OCI-LY3 (cell line): ENCODE data around the gene CECR2.

Source experiments
- H2AFZ ChIP-seq: fragments of 200-600, 300-600 bp; shearing (Covaris generic); 2 replicates; pipeline ENCODE4 v1.6.0; 2014; ENCODE audit warnings: antibody characterized with exemption, low read depth, low read length
- H3K27ac ChIP-seq: fragments of 200-600, 300-600 bp; sonication (generic); 2 replicates; pipeline ENCODE4 v1.5.1; 2014; ENCODE audit warnings: mild to moderate bottlenecking, low read length, moderate library complexity, mixed read lengths
- H3K27me3 ChIP-seq: fragments of 200-600, 300-600 bp; sonication (generic); 2 replicates; pipeline ENCODE4 v1.6.1; 2014; ENCODE audit warnings: low read depth, low read length, mixed read lengths
- H3K36me3 ChIP-seq: fragments of 200-600, 300-600 bp; sonication (generic); replicated peaks from 2 replicates; pipeline ENCODE3; 2014; ENCODE audit warnings: low read depth, low read length, mixed read lengths
- H3K4me1 ChIP-seq: fragments of 300-600, 200-600 bp; sonication (generic); 2 replicates; pipeline ENCODE4 v1.6.1; 2014; ENCODE audit warnings: low read length, mixed read lengths
- H3K4me2 ChIP-seq: fragments of 200-600, 300-600 bp; sonication (generic); 2 replicates; pipeline ENCODE4 v1.6.1; 2014; ENCODE audit warnings: low read length, mixed read lengths
- H3K4me3 ChIP-seq: fragments of 300-600, 200-600 bp; sonication (generic); 2 replicates; pipeline ENCODE4 v1.5.1; 2014; ENCODE audit warnings: antibody characterized with exemption, mild to moderate bottlenecking, low read length, moderate library complexity
- H3K79me2 ChIP-seq: fragments of 300-600, 200-600 bp; shearing (Covaris generic); 2 replicates; pipeline ENCODE4 v1.6.1; 2014; ENCODE audit warnings: mild to moderate bottlenecking, low read length, mixed read lengths
- H3K9ac ChIP-seq: fragments of 300-600, 200-600 bp; shearing (Covaris generic); 2 replicates; pipeline ENCODE4 v1.6.0; 2014; ENCODE audit warnings: mild to moderate bottlenecking, low read length, moderate library complexity
- H3K9me3 ChIP-seq: fragments of 200-600, 300-600 bp; shearing (Covaris generic); 2 replicates; pipeline ENCODE4 v1.6.1; 2014; ENCODE audit warnings: low read length, mixed read lengths; ENCODE audit not compliant: insufficient read depth
- H4K20me1 ChIP-seq: fragments of 200-600, 300-600 bp; sonication (generic); 2 replicates; pipeline ENCODE4 v1.6.1; 2016; ENCODE audit warnings: low read length, mixed read lengths; ENCODE audit not compliant: insufficient read depth
- CTCF ChIP-seq: fragments of 200-600, 300-600 bp; sonication (generic); IDR thresholded peaks from 2 replicates; pipeline ENCODE4 v1.5.1; 2014; ENCODE audit warnings: antibody characterized with exemption, low read length, low read depth
- EZH2phosphoT487 ChIP-seq: fragments of 200-600 bp; shearing (Covaris generic); IDR thresholded peaks from 2 replicates; pipeline ENCODE4 v1.6.1; 2018; ENCODE audit warnings: antibody characterized with exemption, mixed run types, low read depth

CECR2 gene

GRCh38 chr22:17542452-17542851 is 173.2 kb downstream of the CECR2 start:
- Histone ChIP-seq H3K27ac (no peak overlapping the region), H3K27me3 (no peaks in the 10 kb centered on the region), H3K4me1 (no peaks in the 10 kb centered on the region), H4K20me1 (no peaks in the 10 kb centered on the region), H3K4me2 (no peak overlapping the region), H3K4me3 (no peak overlapping the region), H3K36me3 (no peaks in the 10 kb centered on the region), H3K9me3 (no peaks in the 10 kb centered on the region), H3K9ac (no peak overlapping the region), H2AFZ (no peak overlapping the region), H3K79me2 (no peaks in the 10 kb centered on the region)
- TF ChIP-seq CTCF (no peak), EZH2phosphoT487 (no peak)

- Histone ChIP-seq H3K4me1 (no peaks in the 10 kb centered on the region), H3K27me3 (no peaks in the 10 kb centered on the region), H3K9ac (no peak overlapping the region), H2AFZ (no peak overlapping the region), H3K36me3 (no peaks in the 10 kb centered on the region), H4K20me1 (no peaks in the 10 kb centered on the region), H3K9me3 (no peaks in the 10 kb centered on the region), H3K27ac (no peak overlapping the region), H3K79me2 (no peaks in the 10 kb centered on the region), H3K4me3 (no peak overlapping the region), H3K4me2 (no peak overlapping the region)
- TF ChIP-seq EZH2phosphoT487 = no peak
- no peak for TF ChIP-seq CTCF
These were observed 178.9 kb downstream of the CECR2 start for GRCh38 chr22:17548010-17548755.

DNA sequence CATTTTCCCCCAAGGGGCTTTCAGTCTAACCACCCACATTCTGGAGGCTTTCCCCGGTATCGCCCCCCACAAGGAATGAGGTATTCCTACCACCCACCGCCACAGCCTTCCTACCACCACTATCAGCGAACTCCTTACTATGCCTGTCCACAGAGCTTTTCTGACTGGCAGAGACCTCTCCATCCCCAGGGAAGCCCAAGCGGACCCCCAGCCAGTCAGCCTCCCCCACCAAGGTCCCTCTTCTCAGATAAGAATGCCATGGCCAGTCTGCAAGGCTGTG is 179.4 kb downstream of the CECR2 start:
- no peak overlapping the region for H2AFZ ChIP-seq
- no peak overlapping the region for H3K27ac ChIP-seq
- H3K79me2 ChIP-seq = no peaks in the 10 kb centered on the region
- no peak overlapping the region for H3K4me2 ChIP-seq
- H3K4me3 ChIP-seq = no peak overlapping the region
- H3K36me3 ChIP-seq = no peaks in the 10 kb centered on the region
- H4K20me1 ChIP-seq = no peaks in the 10 kb centered on the region
- no peaks in the 10 kb centered on the region for H3K27me3 ChIP-seq
- no peaks in the 10 kb centered on the region for H3K4me1 ChIP-seq
- no peak for TF ChIP-seq EZH2phosphoT487
- no peak for TF ChIP-seq CTCF
- H3K9me3 ChIP-seq = no peaks in the 10 kb centered on the region
- H3K9ac ChIP-seq = no peak overlapping the region

DNA sequence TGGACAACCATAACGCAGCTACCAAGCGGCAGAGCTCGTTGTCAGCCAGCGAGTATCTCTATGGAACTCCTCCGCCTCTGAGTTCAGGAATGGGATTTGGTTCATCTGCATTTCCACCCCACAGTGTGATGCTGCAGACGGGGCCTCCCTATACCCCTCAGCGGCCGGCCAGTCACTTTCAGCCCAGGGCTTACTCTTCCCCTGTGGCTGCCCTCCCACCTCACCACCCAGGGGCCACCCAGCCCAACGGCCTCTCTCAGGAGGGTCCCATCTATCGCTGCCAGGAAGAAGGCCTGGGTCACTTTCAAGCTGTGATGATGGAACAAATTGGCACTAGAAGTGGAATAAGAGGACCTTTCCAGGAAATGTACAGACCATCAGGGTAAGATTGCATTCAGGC is 179.9 kb downstream of the CECR2 start:
- Histone ChIP-seq H4K20me1 (no peaks in the 10 kb centered on the region), H3K27ac (no peak overlapping the region), H3K36me3 (no peaks in the 10 kb centered on the region), H3K9me3 (no peaks in the 10 kb centered on the region), H3K9ac (no peak overlapping the region), H3K4me3 (no peak overlapping the region), H3K79me2 (no peaks in the 10 kb centered on the region), H3K4me1 (peaks cover 3% of the 10 kb centered on the region), H2AFZ (no peak overlapping the region), H3K27me3 (no peaks in the 10 kb centered on the region), H3K4me2 (no peak overlapping the region)
- no peak for TF ChIP-seq CTCF
- no peak for TF ChIP-seq EZH2phosphoT487
